ENCODE results near the gene BAZ1B.

The BAZ1B gene

DNA sequence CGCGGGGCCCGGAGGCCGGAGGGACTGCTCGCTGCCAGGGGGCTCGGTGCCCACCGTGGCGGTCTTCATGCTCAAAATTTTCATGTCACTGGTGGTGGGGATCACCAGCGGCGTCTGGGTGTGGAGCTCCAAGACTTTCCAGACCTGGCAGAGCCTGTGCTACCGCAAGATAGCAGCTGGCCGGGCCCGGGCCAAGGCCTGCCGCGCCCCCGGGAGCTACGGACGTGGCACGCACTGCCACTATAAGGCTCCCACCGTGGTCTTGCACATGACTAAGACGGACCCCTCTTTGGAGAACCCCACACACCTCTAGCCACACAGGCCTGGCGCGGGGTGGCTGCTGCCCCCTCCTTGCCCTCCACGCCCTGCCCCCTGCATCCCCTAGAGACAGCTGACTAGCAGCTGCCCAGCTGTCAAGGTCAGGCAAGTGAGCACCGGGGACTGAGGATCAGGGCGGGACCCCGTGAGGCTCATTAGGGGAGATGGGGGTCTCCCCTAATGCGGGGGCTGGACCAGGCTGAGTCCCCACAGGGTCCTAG lies 86.6 kb downstream of the BAZ1B start:
- Histone ChIP-seq H3K27ac (ENCODE audit: low read depth, low read length, poor library complexity, severe bottlenecking) (no peak overlapping the region), H3K9me2 (ENCODE audit: low read depth, low read length) (no peaks in the 10 kb centered on the region), H4K20me1 (ENCODE audit: insufficient read depth, low read length) (no peaks in the 10 kb centered on the region), H3K9ac (ENCODE audit: low read length) (no peak overlapping the region), H3K4me3 (ENCODE audit: low read depth, low read length, poor library complexity, severe bottlenecking) (no peak overlapping the region), H2AFZ (ENCODE audit: low read length) (no peak overlapping the region), H3K27me3 (ENCODE audit: insufficient read depth, low read length) (no peaks in the 10 kb centered on the region), H3K4me2 (ENCODE audit: low read length) (no peak overlapping the region), H3K79me2 (ENCODE audit: insufficient read depth, low read length) (no peaks in the 10 kb centered on the region), H3K4me1 (ENCODE audit: insufficient read depth, low read length, severe bottlenecking) (no peaks in the 10 kb centered on the region), H3F3A (ENCODE audit: insufficient read depth, low read length) (no peaks in the 10 kb centered on the region), H3K36me3 (ENCODE audit: insufficient read depth, low read length) (peaks cover 17% of the 10 kb centered on the region), H3K9me3 (ENCODE audit: low read length) (no peaks in the 10 kb centered on the region)
- TF ChIP-seq, protein P1, sequence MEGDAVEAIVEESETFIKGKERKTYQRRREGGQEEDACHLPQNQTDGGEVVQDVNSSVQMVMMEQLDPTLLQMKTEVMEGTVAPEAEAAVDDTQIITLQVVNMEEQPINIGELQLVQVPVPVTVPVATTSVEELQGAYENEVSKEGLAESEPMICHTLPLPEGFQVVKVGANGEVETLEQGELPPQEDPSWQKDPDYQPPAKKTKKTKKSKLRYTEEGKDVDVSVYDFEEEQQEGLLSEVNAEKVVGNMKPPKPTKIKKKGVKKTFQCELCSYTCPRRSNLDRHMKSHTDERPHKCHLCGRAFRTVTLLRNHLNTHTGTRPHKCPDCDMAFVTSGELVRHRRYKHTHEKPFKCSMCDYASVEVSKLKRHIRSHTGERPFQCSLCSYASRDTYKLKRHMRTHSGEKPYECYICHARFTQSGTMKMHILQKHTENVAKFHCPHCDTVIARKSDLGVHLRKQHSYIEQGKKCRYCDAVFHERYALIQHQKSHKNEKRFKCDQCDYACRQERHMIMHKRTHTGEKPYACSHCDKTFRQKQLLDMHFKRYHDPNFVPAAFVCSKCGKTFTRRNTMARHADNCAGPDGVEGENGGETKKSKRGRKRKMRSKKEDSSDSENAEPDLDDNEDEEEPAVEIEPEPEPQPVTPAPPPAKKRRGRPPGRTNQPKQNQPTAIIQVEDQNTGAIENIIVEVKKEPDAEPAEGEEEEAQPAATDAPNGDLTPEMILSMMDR (IDR thresholded peaks at IDR 0.05; ENCODE audit: low read length) = no peak
- no peak for TF ChIP-seq EZH2 (IDR thresholded peaks at IDR 0.05; ENCODE audit: borderline replicate concordance, low read length)

DNA sequence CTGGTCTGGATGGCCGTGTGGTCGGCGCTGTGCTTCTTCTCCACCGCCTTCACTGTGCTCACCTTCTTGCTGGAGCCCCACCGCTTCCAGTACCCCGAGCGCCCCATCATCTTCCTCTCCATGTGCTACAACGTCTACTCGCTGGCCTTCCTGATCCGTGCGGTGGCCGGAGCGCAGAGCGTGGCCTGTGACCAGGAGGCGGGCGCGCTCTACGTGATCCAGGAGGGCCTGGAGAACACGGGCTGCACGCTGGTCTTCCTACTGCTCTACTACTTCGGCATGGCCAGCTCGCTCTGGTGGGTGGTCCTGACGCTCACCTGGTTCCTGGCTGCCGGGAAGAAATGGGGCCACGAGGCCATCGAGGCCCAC lies 87.4 kb downstream of the BAZ1B start:
- no peaks in the 10 kb centered on the region for H3K9me3 ChIP-seq (ENCODE audit: low read length)
- H3K4me3 ChIP-seq (ENCODE audit: low read depth, low read length, poor library complexity, severe bottlenecking) = no peak overlapping the region
- peaks cover 8% of the 10 kb centered on the region for H3K36me3 ChIP-seq (ENCODE audit: insufficient read depth, low read length)
- no peaks in the 10 kb centered on the region for H3K9me2 ChIP-seq (ENCODE audit: low read depth, low read length)
- H3K27ac ChIP-seq (ENCODE audit: low read depth, low read length, poor library complexity, severe bottlenecking) = no peak overlapping the region
- no peak overlapping the region for H3K4me2 ChIP-seq (ENCODE audit: low read length)
- no peaks in the 10 kb centered on the region for H3K4me1 ChIP-seq (ENCODE audit: insufficient read depth, low read length, severe bottlenecking)
- TF ChIP-seq EZH2 (IDR thresholded peaks at IDR 0.05; ENCODE audit: borderline replicate concordance, low read length) = no peak
- TF ChIP-seq, protein P1 (IDR thresholded peaks at IDR 0.05; ENCODE audit: low read length) = no peak
- no peaks in the 10 kb centered on the region for H3K27me3 ChIP-seq (ENCODE audit: insufficient read depth, low read length)
- no peak overlapping the region for H3K9ac ChIP-seq (ENCODE audit: low read length)
- no peaks in the 10 kb centered on the region for H4K20me1 ChIP-seq (ENCODE audit: insufficient read depth, low read length)
- H3K79me2 ChIP-seq (ENCODE audit: insufficient read depth, low read length) = no peaks in the 10 kb centered on the region
- H2AFZ ChIP-seq (ENCODE audit: low read length) = no peak overlapping the region
- H3F3A ChIP-seq (ENCODE audit: insufficient read depth, low read length) = no peaks in the 10 kb centered on the region

GRCh38 chr7:73433924-73434700 lies 88.0 kb downstream of the BAZ1B start:
- H3K4me1 ChIP-seq (ENCODE audit: insufficient read depth, low read length, severe bottlenecking) = no peaks in the 10 kb centered on the region
- no peaks in the 10 kb centered on the region for H3K9me3 ChIP-seq (ENCODE audit: low read length)
- H3K9me2 ChIP-seq (ENCODE audit: low read depth, low read length) = no peaks in the 10 kb centered on the region
- no peak overlapping the region for H3K4me3 ChIP-seq (ENCODE audit: low read depth, low read length, poor library complexity, severe bottlenecking)
- H3K27me3 ChIP-seq (ENCODE audit: insufficient read depth, low read length) = no peaks in the 10 kb centered on the region
- no peak overlapping the region for H3K4me2 ChIP-seq (ENCODE audit: low read length)
- H3K9ac ChIP-seq (ENCODE audit: low read length) = no peak overlapping the region
- H2AFZ ChIP-seq (ENCODE audit: low read length) = no peak overlapping the region
- no peak overlapping the region for H3K27ac ChIP-seq (ENCODE audit: low read depth, low read length, poor library complexity, severe bottlenecking)
- no peaks in the 10 kb centered on the region for H3K79me2 ChIP-seq (ENCODE audit: insufficient read depth, low read length)
- no peaks in the 10 kb centered on the region for H4K20me1 ChIP-seq (ENCODE audit: insufficient read depth, low read length)
- H3K36me3 ChIP-seq (ENCODE audit: insufficient read depth, low read length) = peaks cover 3% of the 10 kb centered on the region
- no peaks in the 10 kb centered on the region for H3F3A ChIP-seq (ENCODE audit: insufficient read depth, low read length)
- TF ChIP-seq, protein P1 (IDR thresholded peaks at IDR 0.05; ENCODE audit: low read length) = no peak

Data from OCI-LY1 (cell line).